WTC11 (cell line): Measurements from ENCODE around the gene RIBC2. TPM values are rescaled to one million over a fixed set of nuclear protein-coding genes. Genes with fewer than 3 reads are reported as not detected.

Source experiments
- ATAC-seq: fragments of 200-7000 bp; cut with Tn5 transposase; 2 replicates; pipeline ENCODE4 v1.10.0; 2021; ENCODE audit warnings: mild to moderate bottlenecking, moderate library complexity
- CTCF ChIA-PET: fragments of 300-600 bp; sonication (Branson Sonifier 250); formaldehyde crosslinking; loops from one replicate; lab custom pipeline; 2021; ENCODE audit warnings: antibody characterized with exemption; lab: Charles Lee
- POLR2A ChIA-PET: fragments of 350-600 bp; sonication (Branson Sonifier 250); formaldehyde crosslinking; loops from one replicate; lab custom pipeline; 2021; ENCODE audit warnings: antibody characterized with exemption; lab: Charles Lee
- DNase-seq: peaks from one replicate; pipeline ENCODE4 v3.0.0; 2021; ENCODE audit warnings: low spot score
- H3K27ac Mint-ChIP-seq: 2 replicates; pipeline ENCODE4 v1.8.0; 2021; ENCODE audit warnings: mixed read lengths
- H3K27me3 Mint-ChIP-seq: 2 replicates; pipeline ENCODE4 v1.8.0; 2021; ENCODE audit warnings: low read depth, mild to moderate bottlenecking, moderate library complexity, mixed read lengths
- H3K36me3 Mint-ChIP-seq: 2 replicates; pipeline ENCODE4 v1.8.0; 2021; ENCODE audit warnings: mixed read lengths
- H3K4me1 Mint-ChIP-seq: 2 replicates; pipeline ENCODE4 v1.8.0; 2022; ENCODE audit warnings: mixed read lengths
- H3K4me3 Mint-ChIP-seq: 2 replicates; pipeline ENCODE4 v1.8.0; 2021; ENCODE audit warnings: mild to moderate bottlenecking, moderate library complexity, mixed read lengths
- H3K9me3 Mint-ChIP-seq: 2 replicates; pipeline ENCODE4 v1.8.0; 2021; ENCODE audit warnings: mixed read lengths
- FOXJ3 ChIP-seq: sonication (generic); formaldehyde crosslinking; IDR thresholded peaks from 2 replicates; pipeline ENCODE4 v1.9.0; 2021; ENCODE audit warnings: missing genetic modification reagents, mild to moderate bottlenecking, borderline replicate concordance
- GABPB1 ChIP-seq: sonication (generic); formaldehyde crosslinking; IDR thresholded peaks from 2 replicates; pipeline ENCODE4 v1.8.1; 2023; ENCODE audit warnings: mild to moderate bottlenecking, missing genetic modification reagents
- HMGA2 ChIP-seq: fragments of 250-450 bp; sonication (Bioruptor Pico); IDR thresholded peaks from 2 replicates; pipeline ENCODE4 v1.4.0; 2021; ENCODE audit warnings: mild to moderate bottlenecking, moderate library complexity
- JUN ChIP-seq: sonication (generic); formaldehyde crosslinking; IDR thresholded peaks from 2 replicates; pipeline ENCODE4 v1.8.0; 2023; ENCODE audit warnings: mild to moderate bottlenecking, missing genetic modification reagents
- OVOL2 ChIP-seq: fragments of 250-450 bp; sonication (Bioruptor Pico); IDR thresholded peaks from 2 replicates; pipeline ENCODE4 v1.9.0; 2021; ENCODE audit warnings: mild to moderate bottlenecking, borderline replicate concordance
- RELA ChIP-seq: sonication (generic); formaldehyde crosslinking; IDR thresholded peaks from 2 replicates; pipeline ENCODE4 v1.8.1; 2022; ENCODE audit warnings: missing genetic modification reagents, mild to moderate bottlenecking, borderline replicate concordance
- TP53 ChIP-seq: sonication (generic); formaldehyde crosslinking; IDR thresholded peaks from 2 replicates; pipeline ENCODE4 v1.8.1; 2023; ENCODE audit warnings: mild to moderate bottlenecking, missing genetic modification reagents
- ZNF416 ChIP-seq: fragments of 250-450 bp; sonication (Bioruptor Pico); IDR thresholded peaks from 2 replicates; pipeline ENCODE4 v1.9.0; 2021; ENCODE audit warnings: mild to moderate bottlenecking, inconsistent platforms
- total RNA-seq: library from RNA; stranded (reverse); gene quantifications from 3 replicates; pipeline ENCODE4 v1.2.3, GENCODE V29; 2021
- TF ChIP-seq, protein P1 (sequence below): fragments of 250-450 bp; sonication (Bioruptor Pico); IDR thresholded peaks from 2 replicates; pipeline ENCODE4 v1.8.0; 2021; ENCODE audit warnings: mild to moderate bottlenecking
- TF ChIP-seq, protein P2 (sequence below): fragments of 250-450 bp; sonication (Bioruptor Pico); IDR thresholded peaks from 2 replicates; pipeline ENCODE4 v1.9.0; 2021; ENCODE audit warnings: mild to moderate bottlenecking, borderline replicate concordance
- TF ChIP-seq, protein P3 (sequence below): fragments of 250-450 bp; sonication (Bioruptor Pico); IDR thresholded peaks from 2 replicates; pipeline ENCODE4 v1.9.0; 2021; ENCODE audit warnings: mild to moderate bottlenecking
- TF ChIP-seq, protein P4 (sequence below): sonication (generic); formaldehyde crosslinking; IDR thresholded peaks from 2 replicates; pipeline ENCODE4 v1.8.0; 2022; ENCODE audit warnings: mild to moderate bottlenecking, missing genetic modification reagents
- TF ChIP-seq, protein P5 (sequence below): fragments of 200-600 bp; IDR thresholded peaks from 2 replicates; pipeline ENCODE4 v1.8.0; 2022; ENCODE audit warnings: antibody characterized with exemption
- TF ChIP-seq, protein P6 (sequence below): sonication (generic); formaldehyde crosslinking; IDR thresholded peaks from 2 replicates; pipeline ENCODE4 v1.8.0; 2023; ENCODE audit warnings: missing genetic modification reagents
- TF ChIP-seq, protein P7 (sequence below): sonication (generic); formaldehyde crosslinking; IDR thresholded peaks from 2 replicates; pipeline ENCODE4 v1.8.1; 2023; ENCODE audit warnings: mild to moderate bottlenecking, missing genetic modification reagents, moderate library complexity
- TF ChIP-seq, protein P8 (sequence below): sonication (generic); formaldehyde crosslinking; IDR thresholded peaks from 2 replicates; pipeline ENCODE4 v1.8.0; 2022; ENCODE audit warnings: mild to moderate bottlenecking, missing genetic modification reagents
- TF ChIP-seq, protein P9 (sequence below): sonication (generic); formaldehyde crosslinking; IDR thresholded peaks from 2 replicates; pipeline ENCODE4 v1.8.0; 2023; ENCODE audit warnings: missing genetic modification reagents, mild to moderate bottlenecking, borderline replicate concordance

The RIBC2 gene
- total RNA-seq, 1 experiment from 2014 or later, result 2.4 TPM

DNA sequence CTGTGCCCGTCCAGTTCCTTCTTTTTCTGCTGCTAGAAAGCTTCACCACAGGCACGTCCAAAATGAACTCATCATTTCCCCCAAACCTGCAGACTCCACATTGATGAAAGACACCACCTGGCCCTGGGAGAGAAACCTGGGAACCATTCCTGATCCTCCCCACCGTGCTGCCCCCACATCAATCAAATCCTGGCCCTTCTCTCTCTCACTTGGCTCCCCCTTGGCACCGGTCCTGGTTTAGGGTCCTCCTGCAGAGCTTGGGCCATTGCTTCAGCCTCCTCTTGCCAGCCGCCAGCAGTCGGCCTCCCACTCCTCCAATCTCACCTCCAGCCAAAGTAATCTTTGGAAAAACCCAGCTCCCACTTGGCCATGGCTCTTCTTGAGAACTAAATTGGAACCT lies 38.5 kb downstream of the RIBC2 start:
- ATAC-seq (no peak), DNase-seq (no peak)
- Mint-ChIP-seq H3K36me3 (no peaks in the 10 kb centered on the region), H3K9me3 (no peaks in the 10 kb centered on the region), H3K27me3 (no peaks in the 10 kb centered on the region), H3K27ac (no peak overlapping the region), H3K4me1 (no peaks in the 10 kb centered on the region), H3K4me3 (no peak overlapping the region)
- ChIA-PET CTCF (interaction anchor here (1.2 kb wide), 1 partner anchor 15 kb away, joined by 3 read pairs; no protein-coding TSS in a partner anchor), POLR2A (no interaction called here)
- TF ChIP-seq, protein P1, sequence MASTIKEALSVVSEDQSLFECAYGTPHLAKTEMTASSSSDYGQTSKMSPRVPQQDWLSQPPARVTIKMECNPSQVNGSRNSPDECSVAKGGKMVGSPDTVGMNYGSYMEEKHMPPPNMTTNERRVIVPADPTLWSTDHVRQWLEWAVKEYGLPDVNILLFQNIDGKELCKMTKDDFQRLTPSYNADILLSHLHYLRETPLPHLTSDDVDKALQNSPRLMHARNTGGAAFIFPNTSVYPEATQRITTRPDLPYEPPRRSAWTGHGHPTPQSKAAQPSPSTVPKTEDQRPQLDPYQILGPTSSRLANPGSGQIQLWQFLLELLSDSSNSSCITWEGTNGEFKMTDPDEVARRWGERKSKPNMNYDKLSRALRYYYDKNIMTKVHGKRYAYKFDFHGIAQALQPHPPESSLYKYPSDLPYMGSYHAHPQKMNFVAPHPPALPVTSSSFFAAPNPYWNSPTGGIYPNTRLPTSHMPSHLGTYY (CRISPR knock-in tag), result no peak
- no peak for TF ChIP-seq HMGA2 (CRISPR knock-in tag)
- no peak for TF ChIP-seq RELA
- TF ChIP-seq, protein P2, sequence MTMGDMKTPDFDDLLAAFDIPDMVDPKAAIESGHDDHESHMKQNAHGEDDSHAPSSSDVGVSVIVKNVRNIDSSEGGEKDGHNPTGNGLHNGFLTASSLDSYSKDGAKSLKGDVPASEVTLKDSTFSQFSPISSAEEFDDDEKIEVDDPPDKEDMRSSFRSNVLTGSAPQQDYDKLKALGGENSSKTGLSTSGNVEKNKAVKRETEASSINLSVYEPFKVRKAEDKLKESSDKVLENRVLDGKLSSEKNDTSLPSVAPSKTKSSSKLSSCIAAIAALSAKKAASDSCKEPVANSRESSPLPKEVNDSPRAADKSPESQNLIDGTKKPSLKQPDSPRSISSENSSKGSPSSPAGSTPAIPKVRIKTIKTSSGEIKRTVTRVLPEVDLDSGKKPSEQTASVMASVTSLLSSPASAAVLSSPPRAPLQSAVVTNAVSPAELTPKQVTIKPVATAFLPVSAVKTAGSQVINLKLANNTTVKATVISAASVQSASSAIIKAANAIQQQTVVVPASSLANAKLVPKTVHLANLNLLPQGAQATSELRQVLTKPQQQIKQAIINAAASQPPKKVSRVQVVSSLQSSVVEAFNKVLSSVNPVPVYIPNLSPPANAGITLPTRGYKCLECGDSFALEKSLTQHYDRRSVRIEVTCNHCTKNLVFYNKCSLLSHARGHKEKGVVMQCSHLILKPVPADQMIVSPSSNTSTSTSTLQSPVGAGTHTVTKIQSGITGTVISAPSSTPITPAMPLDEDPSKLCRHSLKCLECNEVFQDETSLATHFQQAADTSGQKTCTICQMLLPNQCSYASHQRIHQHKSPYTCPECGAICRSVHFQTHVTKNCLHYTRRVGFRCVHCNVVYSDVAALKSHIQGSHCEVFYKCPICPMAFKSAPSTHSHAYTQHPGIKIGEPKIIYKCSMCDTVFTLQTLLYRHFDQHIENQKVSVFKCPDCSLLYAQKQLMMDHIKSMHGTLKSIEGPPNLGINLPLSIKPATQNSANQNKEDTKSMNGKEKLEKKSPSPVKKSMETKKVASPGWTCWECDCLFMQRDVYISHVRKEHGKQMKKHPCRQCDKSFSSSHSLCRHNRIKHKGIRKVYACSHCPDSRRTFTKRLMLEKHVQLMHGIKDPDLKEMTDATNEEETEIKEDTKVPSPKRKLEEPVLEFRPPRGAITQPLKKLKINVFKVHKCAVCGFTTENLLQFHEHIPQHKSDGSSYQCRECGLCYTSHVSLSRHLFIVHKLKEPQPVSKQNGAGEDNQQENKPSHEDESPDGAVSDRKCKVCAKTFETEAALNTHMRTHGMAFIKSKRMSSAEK (CRISPR knock-in tag), result no peak
- TF ChIP-seq GABPB1, result no peak
- TF ChIP-seq, protein P3, sequence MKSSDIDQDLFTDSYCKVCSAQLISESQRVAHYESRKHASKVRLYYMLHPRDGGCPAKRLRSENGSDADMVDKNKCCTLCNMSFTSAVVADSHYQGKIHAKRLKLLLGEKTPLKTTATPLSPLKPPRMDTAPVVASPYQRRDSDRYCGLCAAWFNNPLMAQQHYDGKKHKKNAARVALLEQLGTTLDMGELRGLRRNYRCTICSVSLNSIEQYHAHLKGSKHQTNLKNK (CRISPR knock-in tag), result no peak
- TF ChIP-seq ZNF416 (CRISPR knock-in tag), result no peak
- TF ChIP-seq, protein P4, sequence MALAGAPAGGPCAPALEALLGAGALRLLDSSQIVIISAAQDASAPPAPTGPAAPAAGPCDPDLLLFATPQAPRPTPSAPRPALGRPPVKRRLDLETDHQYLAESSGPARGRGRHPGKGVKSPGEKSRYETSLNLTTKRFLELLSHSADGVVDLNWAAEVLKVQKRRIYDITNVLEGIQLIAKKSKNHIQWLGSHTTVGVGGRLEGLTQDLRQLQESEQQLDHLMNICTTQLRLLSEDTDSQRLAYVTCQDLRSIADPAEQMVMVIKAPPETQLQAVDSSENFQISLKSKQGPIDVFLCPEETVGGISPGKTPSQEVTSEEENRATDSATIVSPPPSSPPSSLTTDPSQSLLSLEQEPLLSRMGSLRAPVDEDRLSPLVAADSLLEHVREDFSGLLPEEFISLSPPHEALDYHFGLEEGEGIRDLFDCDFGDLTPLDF (CRISPR knock-in tag), result no peak
- TF ChIP-seq, protein P5, sequence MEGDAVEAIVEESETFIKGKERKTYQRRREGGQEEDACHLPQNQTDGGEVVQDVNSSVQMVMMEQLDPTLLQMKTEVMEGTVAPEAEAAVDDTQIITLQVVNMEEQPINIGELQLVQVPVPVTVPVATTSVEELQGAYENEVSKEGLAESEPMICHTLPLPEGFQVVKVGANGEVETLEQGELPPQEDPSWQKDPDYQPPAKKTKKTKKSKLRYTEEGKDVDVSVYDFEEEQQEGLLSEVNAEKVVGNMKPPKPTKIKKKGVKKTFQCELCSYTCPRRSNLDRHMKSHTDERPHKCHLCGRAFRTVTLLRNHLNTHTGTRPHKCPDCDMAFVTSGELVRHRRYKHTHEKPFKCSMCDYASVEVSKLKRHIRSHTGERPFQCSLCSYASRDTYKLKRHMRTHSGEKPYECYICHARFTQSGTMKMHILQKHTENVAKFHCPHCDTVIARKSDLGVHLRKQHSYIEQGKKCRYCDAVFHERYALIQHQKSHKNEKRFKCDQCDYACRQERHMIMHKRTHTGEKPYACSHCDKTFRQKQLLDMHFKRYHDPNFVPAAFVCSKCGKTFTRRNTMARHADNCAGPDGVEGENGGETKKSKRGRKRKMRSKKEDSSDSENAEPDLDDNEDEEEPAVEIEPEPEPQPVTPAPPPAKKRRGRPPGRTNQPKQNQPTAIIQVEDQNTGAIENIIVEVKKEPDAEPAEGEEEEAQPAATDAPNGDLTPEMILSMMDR, result no peak
- TF ChIP-seq FOXJ3, result no peak
- TF ChIP-seq JUN (CRISPR knock-in tag), result no peak
- no peak for TF ChIP-seq TP53 (CRISPR knock-in tag)
- no peak for TF ChIP-seq OVOL2 (CRISPR knock-in tag)
- TF ChIP-seq, protein P6, sequence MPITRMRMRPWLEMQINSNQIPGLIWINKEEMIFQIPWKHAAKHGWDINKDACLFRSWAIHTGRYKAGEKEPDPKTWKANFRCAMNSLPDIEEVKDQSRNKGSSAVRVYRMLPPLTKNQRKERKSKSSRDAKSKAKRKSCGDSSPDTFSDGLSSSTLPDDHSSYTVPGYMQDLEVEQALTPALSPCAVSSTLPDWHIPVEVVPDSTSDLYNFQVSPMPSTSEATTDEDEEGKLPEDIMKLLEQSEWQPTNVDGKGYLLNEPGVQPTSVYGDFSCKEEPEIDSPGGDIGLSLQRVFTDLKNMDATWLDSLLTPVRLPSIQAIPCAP (CRISPR knock-in tag), result no peak

DNA sequence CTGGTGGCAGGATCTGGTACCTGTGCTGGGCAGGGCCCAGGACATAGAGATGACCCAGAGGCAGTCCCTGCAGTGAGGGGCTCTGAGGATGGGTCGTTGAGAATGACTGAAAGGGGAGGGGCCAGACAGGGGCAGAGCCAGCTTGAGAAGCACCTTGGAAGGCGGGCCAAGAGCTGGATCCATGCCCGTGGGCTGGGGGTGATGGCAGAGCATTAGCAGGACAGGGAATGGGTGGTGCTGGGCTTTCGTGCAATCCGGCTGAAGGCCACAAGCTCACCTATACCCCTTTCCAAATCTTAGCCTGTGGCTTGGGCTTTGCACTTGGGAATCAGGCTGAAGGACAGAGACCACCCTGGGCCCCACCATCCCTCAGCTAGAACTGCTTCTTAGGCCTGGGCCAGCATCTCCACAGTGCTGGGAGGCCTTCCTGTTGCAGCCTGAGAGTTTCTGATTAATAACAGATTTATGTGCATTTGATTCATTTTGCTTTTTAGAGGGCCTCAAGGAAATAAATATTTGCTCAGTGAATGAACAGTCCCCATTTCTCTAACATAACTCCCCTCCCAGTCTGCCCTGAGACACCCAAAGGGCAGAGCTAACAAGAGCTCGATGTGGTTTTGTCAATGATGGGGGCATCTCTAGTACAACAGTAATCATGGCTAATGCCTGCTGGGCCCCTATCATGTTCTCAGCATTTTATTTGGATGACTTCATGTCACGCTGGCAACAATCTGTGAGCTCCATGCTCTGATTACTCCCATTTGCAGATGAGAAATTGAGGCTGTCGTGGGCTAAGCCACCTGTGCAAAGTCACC lies 39.3 kb downstream of the RIBC2 start:
- POLR2A ChIA-PET, result no interaction called here
- H3K4me1 Mint-ChIP-seq, result no peaks in the 10 kb centered on the region
- TF ChIP-seq, protein P7, sequence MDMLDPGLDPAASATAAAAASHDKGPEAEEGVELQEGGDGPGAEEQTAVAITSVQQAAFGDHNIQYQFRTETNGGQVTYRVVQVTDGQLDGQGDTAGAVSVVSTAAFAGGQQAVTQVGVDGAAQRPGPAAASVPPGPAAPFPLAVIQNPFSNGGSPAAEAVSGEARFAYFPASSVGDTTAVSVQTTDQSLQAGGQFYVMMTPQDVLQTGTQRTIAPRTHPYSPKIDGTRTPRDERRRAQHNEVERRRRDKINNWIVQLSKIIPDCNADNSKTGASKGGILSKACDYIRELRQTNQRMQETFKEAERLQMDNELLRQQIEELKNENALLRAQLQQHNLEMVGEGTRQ (CRISPR knock-in tag), result no peak
- TF ChIP-seq, protein P8, sequence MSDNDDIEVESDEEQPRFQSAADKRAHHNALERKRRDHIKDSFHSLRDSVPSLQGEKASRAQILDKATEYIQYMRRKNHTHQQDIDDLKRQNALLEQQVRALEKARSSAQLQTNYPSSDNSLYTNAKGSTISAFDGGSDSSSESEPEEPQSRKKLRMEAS (CRISPR knock-in tag), result no peak
- TF ChIP-seq, protein P9, sequence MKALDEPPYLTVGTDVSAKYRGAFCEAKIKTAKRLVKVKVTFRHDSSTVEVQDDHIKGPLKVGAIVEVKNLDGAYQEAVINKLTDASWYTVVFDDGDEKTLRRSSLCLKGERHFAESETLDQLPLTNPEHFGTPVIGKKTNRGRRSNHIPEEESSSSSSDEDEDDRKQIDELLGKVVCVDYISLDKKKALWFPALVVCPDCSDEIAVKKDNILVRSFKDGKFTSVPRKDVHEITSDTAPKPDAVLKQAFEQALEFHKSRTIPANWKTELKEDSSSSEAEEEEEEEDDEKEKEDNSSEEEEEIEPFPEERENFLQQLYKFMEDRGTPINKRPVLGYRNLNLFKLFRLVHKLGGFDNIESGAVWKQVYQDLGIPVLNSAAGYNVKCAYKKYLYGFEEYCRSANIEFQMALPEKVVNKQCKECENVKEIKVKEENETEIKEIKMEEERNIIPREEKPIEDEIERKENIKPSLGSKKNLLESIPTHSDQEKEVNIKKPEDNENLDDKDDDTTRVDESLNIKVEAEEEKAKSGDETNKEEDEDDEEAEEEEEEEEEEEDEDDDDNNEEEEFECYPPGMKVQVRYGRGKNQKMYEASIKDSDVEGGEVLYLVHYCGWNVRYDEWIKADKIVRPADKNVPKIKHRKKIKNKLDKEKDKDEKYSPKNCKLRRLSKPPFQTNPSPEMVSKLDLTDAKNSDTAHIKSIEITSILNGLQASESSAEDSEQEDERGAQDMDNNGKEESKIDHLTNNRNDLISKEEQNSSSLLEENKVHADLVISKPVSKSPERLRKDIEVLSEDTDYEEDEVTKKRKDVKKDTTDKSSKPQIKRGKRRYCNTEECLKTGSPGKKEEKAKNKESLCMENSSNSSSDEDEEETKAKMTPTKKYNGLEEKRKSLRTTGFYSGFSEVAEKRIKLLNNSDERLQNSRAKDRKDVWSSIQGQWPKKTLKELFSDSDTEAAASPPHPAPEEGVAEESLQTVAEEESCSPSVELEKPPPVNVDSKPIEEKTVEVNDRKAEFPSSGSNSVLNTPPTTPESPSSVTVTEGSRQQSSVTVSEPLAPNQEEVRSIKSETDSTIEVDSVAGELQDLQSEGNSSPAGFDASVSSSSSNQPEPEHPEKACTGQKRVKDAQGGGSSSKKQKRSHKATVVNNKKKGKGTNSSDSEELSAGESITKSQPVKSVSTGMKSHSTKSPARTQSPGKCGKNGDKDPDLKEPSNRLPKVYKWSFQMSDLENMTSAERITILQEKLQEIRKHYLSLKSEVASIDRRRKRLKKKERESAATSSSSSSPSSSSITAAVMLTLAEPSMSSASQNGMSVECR (CRISPR knock-in tag), result no peak

More for the DNA sequence above, 39.3 kb downstream of the RIBC2 start:
- no peaks in the 10 kb centered on the region for H3K9me3 Mint-ChIP-seq
- H3K36me3 Mint-ChIP-seq, result no peaks in the 10 kb centered on the region
- CTCF ChIA-PET, result interaction anchor here (1.2 kb wide), 1 partner anchor 10 kb away, joined by 6 read pairs; no protein-coding TSS in a partner anchor
- no peaks in the 10 kb centered on the region for H3K27me3 Mint-ChIP-seq
- ATAC-seq (peak; percentile 36; the same call in 1 of the 2 replicates), DNase-seq (no peak)
- no peak overlapping the region for H3K4me3 Mint-ChIP-seq
- H3K27ac Mint-ChIP-seq, result no peak overlapping the region
